Activated T-cell treated with anti-CD3 and anti-CD28 coated beads, Interleukin-2, amount 50 U/mL, for 4 hours (primary cell): ENCODE measurements around the gene DYNLRB1. TPM values are rescaled to one million over a fixed set of nuclear protein-coding genes. Genes with fewer than 3 reads are reported as not detected.
"Not testable (repeated sequence)": the region's sequence is repeated elsewhere in the genome, so short reads cannot be mapped to it uniquely, and the experiment has no call there.

ENCODE experiments used
- ATAC-seq, 2 donors: fragments of 200-7000 bp; cut with Tn5 transposase; one replicate each; pipeline ENCODE4 v1.10.0; 2021
- DNase-seq: peaks from one replicate; pipeline ENCODE4 v3.0.0-alpha.2; 2020
- H3K27me3 Mint-ChIP-seq: one replicate; pipeline ENCODE4 v1.8.0; 2021; ENCODE audit warnings: low read depth, mixed read lengths
- H3K36me3 Mint-ChIP-seq: one replicate; pipeline ENCODE4 v1.8.0; 2022; ENCODE audit warnings: mixed read lengths; ENCODE audit not compliant: insufficient read depth
- H3K4me1 Mint-ChIP-seq: one replicate; pipeline ENCODE4 v1.8.0; 2021; ENCODE audit warnings: low read depth, mixed read lengths
- H3K4me3 Mint-ChIP-seq: one replicate; pipeline ENCODE4 v1.8.0; 2021; ENCODE audit warnings: mild to moderate bottlenecking, moderate library complexity, mixed read lengths
- H3K9me3 Mint-ChIP-seq: one replicate; pipeline ENCODE4 v1.8.0; 2021; ENCODE audit warnings: mixed read lengths
- total RNA-seq, 3 donors: library from RNA; stranded (reverse); gene quantifications; one replicate each; pipeline ENCODE4 v1.2.1, GENCODE V29; 2021

The DYNLRB1 gene
- total RNA-seq, 3 donors from 2014 or later = 103 to 116 (median 112) TPM

DNA sequence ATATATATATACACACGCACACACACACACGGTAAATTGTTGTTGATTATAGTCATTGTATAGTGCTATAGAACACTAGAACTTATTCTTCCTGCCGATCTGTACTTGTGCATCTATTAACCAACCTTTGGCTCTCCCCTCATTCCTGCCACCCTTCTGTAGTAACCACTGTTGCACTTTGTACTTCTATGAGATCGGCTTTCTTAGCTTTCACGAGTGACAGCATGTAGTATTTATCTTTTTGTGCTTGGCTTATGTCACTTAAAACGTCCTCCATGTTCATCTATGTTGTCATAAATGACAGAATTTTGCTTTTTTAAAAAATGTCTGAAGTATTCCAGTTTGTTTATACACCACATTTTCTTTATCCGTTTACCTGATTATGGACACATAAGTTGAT lies 20.9 kb upstream of the DYNLRB1 start:
- DNase-seq (no peak), ATAC-seq (no peak)
- Mint-ChIP-seq H3K36me3 (peaks cover 58% of the 10 kb centered on the region), H3K4me1 (peaks cover 6% of the 10 kb centered on the region), H3K4me3 (no peak overlapping the region), H3K27me3 (no peaks in the 10 kb centered on the region), H3K9me3 (peaks cover 10% of the 10 kb centered on the region)

DNA sequence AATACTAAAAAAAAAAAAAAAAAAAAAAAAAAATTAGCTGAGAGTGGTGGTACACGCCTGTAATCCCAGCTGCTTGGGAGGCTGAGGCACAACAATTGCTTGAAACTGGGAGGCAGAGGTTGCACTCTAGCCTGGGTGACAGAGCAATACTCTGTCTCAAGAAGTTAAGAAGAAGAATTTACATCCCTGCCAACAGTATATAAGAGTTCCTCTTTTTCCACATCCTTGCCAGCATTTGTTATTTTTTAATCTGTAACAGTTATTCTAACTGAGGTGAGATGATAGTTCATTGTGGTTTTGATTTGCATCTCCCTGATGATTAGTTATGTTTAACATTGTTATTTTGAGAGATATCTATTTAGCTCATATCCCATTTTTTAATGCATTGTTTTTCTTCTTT lies 20.3 kb upstream of the DYNLRB1 start:
- H3K9me3 Mint-ChIP-seq = peaks cover 17% of the 10 kb centered on the region
- no peak for ATAC-seq
- no peaks in the 10 kb centered on the region for H3K27me3 Mint-ChIP-seq
- peaks cover 7% of the 10 kb centered on the region for H3K4me1 Mint-ChIP-seq
- peaks cover 61% of the 10 kb centered on the region for H3K36me3 Mint-ChIP-seq
- DNase-seq = no peak
- no peak overlapping the region for H3K4me3 Mint-ChIP-seq

DNA sequence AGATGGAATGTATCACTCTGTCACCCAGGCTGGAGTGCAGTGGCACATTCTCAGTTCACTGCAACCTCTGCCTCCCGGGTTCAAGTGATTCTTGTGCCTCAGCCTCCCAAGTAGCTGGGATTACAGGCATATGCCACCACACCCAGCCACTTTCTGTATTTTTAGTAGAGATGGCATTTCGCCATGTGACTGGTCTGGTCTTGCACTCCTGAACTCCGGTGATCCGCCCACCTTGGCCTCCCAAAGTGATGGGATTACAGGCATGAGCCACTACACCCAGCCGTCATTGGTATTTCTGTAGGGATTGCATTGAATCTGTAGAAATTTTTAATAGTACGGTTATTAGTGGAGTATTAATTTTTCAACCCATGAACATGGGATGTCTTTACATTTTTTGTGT lies 18.6 kb upstream of the DYNLRB1 start:
- not testable (repeated sequence) for H3K4me3 Mint-ChIP-seq, DNase-seq
- peaks cover 61% of the 10 kb centered on the region for H3K36me3 Mint-ChIP-seq

DNA sequence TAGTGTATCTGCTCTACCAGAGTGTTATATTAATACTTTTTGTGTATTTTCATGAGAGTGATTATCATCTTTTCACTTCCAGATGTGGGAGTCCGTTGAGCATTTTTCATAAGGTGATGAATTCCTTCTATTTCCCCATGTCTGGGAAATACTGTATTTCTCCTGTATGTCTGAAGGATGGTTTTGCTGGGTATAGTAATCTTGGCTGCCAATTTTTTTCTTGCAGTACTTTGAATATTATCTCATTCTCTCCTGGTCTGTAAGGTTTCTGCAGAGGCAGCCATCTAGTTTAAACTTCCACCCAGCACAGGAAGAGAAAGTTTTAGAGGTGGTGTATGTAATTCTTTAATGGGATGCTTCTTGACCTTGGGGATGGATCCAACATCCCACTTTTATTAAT lies 15.4 kb upstream of the DYNLRB1 start:
- Mint-ChIP-seq H3K36me3 (peaks cover 43% of the 10 kb centered on the region), H3K4me1 (peaks cover 7% of the 10 kb centered on the region), H3K4me3 (no peak overlapping the region), H3K27me3 (no peaks in the 10 kb centered on the region), H3K9me3 (peaks cover 17% of the 10 kb centered on the region)
- no peak for ATAC-seq
- DNase-seq = no peak

More for the DNA sequence above, 18.6 kb upstream of the DYNLRB1 start:
- H3K27me3 Mint-ChIP-seq, H3K4me1 Mint-ChIP-seq, ATAC-seq: not testable (repeated sequence)
- H3K9me3 Mint-ChIP-seq = peaks cover 17% of the 10 kb centered on the region

DNA sequence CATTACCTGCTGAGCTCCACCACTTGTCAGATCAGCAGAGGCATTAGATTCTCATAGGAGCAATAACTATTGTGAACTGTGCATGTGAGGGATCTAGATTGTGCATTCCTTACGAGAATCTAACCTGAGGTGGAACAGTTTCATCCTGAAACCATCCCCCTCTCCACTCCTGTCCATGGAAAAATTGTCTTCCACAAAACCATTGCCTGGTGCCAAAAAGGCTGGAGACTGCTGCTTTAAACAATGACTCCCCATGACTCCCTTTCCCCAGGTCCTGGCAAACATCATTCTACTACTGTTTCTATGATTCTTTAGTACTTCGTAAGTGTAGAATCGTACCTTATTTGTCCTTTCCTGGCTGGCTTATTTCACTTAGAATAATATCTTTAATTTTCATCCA lies 9.7 kb upstream of the DYNLRB1 start:
- Mint-ChIP-seq H3K9me3 (no peaks in the 10 kb centered on the region), H3K4me3 (no peak overlapping the region), H3K4me1 (no peaks in the 10 kb centered on the region), H3K27me3 (no peaks in the 10 kb centered on the region), H3K36me3 (peaks cover 19% of the 10 kb centered on the region)
- ATAC-seq (no peak), DNase-seq (no peak)

DNA sequence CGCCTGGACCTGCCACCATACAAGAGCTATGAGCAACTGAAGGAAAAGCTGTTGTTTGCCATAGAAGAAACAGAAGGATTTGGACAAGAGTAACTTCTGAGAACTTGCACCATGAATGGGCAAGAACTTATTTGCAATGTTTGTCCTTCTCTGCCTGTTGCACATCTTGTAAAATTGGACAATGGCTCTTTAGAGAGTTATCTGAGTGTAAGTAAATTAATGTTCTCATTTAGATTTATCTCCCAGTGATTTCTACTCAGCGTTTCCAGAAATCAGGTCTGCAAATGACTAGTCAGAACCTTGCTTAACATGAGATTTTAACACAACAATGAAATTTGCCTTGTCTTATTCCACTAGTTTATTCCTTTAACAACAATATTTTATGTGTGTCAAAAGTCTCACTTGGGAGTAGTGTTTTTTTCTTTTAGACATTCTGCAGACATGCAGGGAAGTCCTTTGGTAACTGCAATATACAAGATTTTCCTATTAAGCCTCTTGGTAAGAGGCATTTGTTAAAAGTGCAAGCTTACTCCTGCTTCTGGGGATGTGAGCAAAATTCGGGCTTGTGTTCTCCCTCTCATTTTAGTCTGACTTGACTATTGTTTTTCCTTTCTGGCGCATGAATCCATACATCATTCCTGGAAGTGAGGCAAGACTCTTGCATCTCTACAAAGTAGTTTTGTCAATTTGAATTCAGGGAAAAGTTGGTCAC lies 8.4 kb upstream of the DYNLRB1 start:
- Mint-ChIP-seq H3K9me3 (no peaks in the 10 kb centered on the region), H3K27me3 (no peaks in the 10 kb centered on the region), H3K36me3 (peaks cover 16% of the 10 kb centered on the region), H3K4me1 (peaks cover 3% of the 10 kb centered on the region), H3K4me3 (no peak overlapping the region)
- DNase-seq (no peak), ATAC-seq (no peak)

DNA sequence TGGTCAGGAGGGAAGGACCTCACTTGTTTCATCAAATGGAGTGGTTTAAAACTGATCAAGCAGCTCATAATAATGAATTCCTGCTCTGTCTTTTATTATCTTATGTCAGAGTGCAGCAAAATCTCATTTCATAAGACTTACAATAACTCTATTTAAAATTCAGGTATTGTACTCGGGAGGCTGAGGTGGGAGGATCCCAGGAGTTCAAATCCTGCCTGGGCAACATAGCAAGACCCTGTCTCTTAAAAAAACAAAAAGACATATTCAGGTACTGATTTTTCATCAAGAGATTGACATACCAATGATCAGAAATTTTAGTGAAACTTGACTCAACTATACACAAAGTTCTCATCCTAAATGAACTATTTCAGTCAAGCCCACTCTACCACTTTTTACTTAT lies 5.6 kb upstream of the DYNLRB1 start:
- DNase-seq = no peak
- H3K4me1 Mint-ChIP-seq = peaks cover 20% of the 10 kb centered on the region
- no peaks in the 10 kb centered on the region for H3K27me3 Mint-ChIP-seq
- no peaks in the 10 kb centered on the region for H3K9me3 Mint-ChIP-seq
- H3K4me3 Mint-ChIP-seq = no peak overlapping the region
- no peak for ATAC-seq
- H3K36me3 Mint-ChIP-seq = peaks cover 13% of the 10 kb centered on the region

DNA sequence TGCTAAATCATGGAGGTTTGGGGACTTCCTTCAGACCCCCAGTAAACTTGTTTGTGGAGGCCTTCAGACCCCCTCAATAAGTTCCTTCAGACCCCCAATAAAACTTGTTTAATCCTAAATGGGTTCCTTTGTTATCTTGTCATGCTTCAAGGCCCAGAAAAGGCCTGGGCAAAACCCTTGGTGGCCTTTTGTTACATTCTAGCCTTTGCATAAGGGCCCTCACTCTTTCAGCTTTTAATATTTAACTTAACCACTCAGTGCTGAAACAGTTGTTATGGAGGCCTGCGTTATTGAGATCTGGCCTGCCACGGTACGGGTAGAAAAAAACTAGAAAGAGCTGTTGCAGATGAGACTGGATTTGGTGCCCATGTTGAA lies 4.3 kb upstream of the DYNLRB1 start:
- no peak for ATAC-seq
- no peak for DNase-seq
- Mint-ChIP-seq H3K4me1 (peaks cover 22% of the 10 kb centered on the region), H3K9me3 (no peaks in the 10 kb centered on the region), H3K4me3 (no peak overlapping the region), H3K36me3 (peaks cover 10% of the 10 kb centered on the region), H3K27me3 (no peaks in the 10 kb centered on the region)

DNA sequence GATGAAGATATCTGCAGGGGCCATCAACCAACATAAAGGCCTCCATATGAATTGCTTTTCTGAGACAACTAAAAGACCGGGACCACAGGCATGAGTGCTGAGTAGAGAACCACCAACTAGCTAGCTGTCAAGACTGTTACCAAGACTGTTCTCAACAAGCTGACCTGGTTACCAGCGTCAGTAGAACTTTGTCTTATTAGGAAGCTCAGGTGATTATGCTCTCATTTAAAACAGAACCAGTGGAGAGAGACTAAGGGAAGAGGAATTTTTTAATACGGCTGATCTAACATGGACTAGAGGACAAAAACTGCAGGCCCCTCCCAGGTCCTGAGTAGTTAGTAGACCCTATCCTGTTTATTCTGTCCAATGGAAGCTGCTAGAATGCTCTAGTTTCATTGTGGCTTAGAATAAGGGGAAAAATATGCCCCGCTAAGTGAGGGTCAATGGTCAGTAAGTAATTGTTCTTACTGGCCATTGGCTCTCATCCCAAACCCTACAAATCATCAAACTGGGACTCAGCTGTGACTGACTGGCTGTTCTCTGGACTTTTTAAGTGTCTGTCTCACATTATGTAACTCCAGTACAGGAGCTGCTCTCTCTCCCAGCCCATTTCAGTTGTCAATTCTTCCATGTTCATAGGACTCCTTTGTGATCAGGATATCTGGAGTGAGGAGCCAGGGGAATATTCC lies 3.8 kb upstream of the DYNLRB1 start:
- Mint-ChIP-seq H3K27me3 (no peaks in the 10 kb centered on the region), H3K4me1 (peaks cover 22% of the 10 kb centered on the region), H3K36me3 (peaks cover 10% of the 10 kb centered on the region), H3K9me3 (no peaks in the 10 kb centered on the region), H3K4me3 (no peak overlapping the region)
- ATAC-seq = no peak
- no peak for DNase-seq

DNA sequence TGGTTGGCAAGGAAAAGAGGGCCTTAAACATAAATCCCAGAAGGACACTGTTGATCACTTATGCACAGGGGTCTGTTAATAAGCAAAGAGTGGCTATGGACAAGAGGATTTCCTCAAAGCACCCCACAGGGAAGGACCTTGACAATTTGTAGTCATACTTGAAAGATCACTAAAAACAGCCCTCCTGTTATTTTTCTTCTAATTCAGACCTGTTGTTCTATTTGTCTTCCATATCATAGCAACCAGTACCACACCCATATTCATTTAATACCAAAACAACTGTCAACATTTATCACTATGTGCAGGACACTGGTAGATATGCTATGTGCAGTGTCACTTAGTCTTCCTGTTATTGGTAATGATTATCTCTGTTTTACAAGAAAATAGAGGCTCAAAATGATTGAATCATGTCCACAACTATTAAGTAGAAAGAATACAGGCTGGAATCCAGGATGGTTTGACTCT lies 3.2 kb upstream of the DYNLRB1 start:
- no peak for DNase-seq

DNA sequence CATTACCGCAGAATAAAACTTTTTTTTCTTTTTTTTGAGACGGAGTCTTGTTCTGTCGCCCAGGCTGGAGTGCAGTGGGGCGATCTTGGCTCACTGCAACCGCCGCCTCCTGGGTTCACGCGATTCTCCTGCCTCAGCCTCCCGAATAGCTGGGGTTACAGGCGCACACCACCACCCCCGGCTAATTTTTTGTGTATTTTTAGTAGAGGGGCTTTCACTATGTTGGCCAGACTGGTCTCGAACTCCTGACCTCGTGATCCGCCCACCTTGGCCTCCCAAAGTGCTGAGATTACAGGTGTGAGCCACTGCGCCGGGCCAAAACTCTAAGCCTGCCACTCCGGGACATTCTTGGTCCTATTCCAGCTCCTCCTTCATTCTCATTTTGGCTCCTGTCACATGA lies 2.2 kb upstream of the DYNLRB1 start:
- H3K4me3 Mint-ChIP-seq, H3K27me3 Mint-ChIP-seq, H3K9me3 Mint-ChIP-seq, DNase-seq, ATAC-seq, H3K36me3 Mint-ChIP-seq: not testable (repeated sequence)
- H3K4me1 Mint-ChIP-seq = peaks cover 35% of the 10 kb centered on the region

More for the DNA sequence above, 3.2 kb upstream of the DYNLRB1 start:
- no peak overlapping the region for H3K4me3 Mint-ChIP-seq
- H3K27me3 Mint-ChIP-seq = no peaks in the 10 kb centered on the region
- H3K4me1 Mint-ChIP-seq = peaks cover 26% of the 10 kb centered on the region
- H3K9me3 Mint-ChIP-seq = no peaks in the 10 kb centered on the region
- H3K36me3 Mint-ChIP-seq = peaks cover 5% of the 10 kb centered on the region
- ATAC-seq = no peak

DNA sequence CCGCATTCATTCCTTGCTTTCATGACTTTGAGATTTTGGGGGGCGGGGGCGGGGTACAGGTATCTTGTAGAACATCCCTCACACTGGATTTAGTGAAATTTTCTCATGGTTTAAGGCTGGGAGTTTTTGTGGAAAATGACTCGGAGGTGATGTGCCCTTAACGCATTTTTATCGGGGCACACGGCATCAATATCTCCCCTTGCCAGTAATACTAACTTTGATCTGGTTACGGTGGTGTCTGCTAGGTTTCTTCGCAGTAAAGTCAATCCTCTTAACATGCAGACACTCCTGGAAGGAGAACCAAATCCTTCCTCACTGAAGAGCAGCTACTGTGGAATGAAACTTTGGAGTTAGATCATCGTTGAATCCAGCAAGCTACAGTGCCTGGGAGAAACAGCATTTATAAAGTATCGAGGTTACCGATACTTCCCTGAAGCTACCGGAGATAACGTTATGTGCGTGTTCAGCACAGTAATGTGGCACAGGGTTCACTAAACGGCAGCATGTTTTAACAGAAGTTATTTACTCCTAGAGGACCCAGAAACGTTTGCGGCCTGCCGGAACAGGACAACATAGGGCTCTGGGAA lies 1.2 kb upstream of the DYNLRB1 start:
- Mint-ChIP-seq H3K4me1 (peaks cover 39% of the 10 kb centered on the region), H3K27me3 (no peaks in the 10 kb centered on the region), H3K4me3 (peak overlapping the region; percentile 98), H3K9me3 (no peaks in the 10 kb centered on the region), H3K36me3 (peaks cover 2% of the 10 kb centered on the region)
- DNase-seq = no peak
- ATAC-seq = peak in 1 of 2 donors; percentile 3

DNA sequence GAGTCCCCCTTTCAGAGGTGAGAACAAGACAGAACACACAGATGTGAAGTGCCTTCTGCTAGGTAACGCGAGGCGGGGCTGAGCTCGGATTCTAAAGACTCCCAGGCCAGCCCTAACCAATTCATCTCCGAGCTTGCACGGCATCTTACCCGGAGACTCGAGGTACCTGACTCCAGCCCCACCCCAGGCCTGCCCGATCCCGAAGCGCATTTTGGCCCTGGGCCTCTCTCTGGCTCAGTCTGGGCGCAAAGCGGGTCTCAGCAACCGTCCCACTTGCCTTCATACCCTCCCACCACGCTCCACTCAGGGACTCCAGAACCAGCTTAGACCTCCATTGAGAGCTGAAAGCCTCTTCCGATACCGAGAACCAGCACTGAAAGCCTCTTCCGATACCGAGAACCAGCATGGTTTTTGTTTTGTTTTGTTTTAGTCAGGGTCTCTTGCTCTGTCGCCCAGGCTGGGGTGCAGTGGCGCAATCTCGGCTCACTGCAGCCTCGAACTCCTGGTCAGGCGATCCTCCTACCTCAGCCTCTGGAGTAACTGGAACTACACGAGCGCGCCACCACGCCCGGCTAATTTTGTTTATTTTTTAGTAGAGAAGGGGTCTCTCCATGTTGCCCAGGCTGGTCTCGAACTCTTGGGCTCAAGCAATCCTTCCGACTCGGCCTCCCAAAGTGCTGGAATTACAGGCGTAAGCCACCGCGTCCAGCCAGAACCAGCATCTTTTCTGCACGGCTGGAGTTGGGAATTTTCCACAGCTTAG lies 557 bp upstream of the DYNLRB1 start:
- Mint-ChIP-seq H3K4me3 (peak overlapping the region; percentile 98), H3K36me3 (peaks cover 2% of the 10 kb centered on the region), H3K27me3 (no peaks in the 10 kb centered on the region), H3K4me1 (peaks cover 43% of the 10 kb centered on the region), H3K9me3 (no peaks in the 10 kb centered on the region)
- ATAC-seq = peak; percentile 59 to 64
- peak; percentile 52 for DNase-seq

DNA sequence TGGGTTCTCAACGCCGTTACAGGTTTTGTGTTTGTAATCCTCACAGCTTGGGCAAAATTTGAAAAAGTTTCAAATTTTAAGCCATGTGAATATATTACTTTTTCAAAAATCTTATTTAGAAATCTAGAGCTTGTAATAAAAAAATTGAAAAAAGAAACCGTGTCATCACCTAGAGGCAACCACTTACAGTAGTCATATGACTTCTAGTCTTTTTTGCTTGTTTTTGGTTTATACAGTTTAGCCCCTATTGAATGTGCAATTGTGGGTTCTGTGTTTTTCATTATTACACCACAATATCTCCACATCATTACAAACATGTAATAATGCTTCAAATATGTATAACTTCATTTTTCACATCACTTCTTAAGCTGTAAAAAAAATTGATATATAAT lies 888 bp downstream of the DYNLRB1 start:
- peaks cover 3% of the 10 kb centered on the region for H3K36me3 Mint-ChIP-seq
- no peaks in the 10 kb centered on the region for H3K27me3 Mint-ChIP-seq
- no peaks in the 10 kb centered on the region for H3K9me3 Mint-ChIP-seq
- peak overlapping the region; percentile 98 for H3K4me3 Mint-ChIP-seq
- ATAC-seq (peak in 1 of 2 donors; percentile 12), DNase-seq (no peak)
- H3K4me1 Mint-ChIP-seq = peaks cover 49% of the 10 kb centered on the region
